ENCODE results near the gene ADIG.

The ADIG gene

GRCh38 chr20:38581013-38581412 lies at the start of gene ADIG:
ADIG (plus strand) TSS chr20:38581197; CDS start chr20:38581251, 54 bp downstream.
- DNase-seq (ENCODE audit: insufficient read length, low spot score) (no peak), FAIRE-seq (no peak)

- no peak for DNase-seq (ENCODE audit: insufficient read length, low spot score)
- FAIRE-seq: no peak
Observed at GRCh38 chr20:38534756-38535155, 46.2 kb upstream of the ADIG start.

GRCh38 chr20:38536310-38536709 lies 44.7 kb upstream of the ADIG start:
- no peak for FAIRE-seq

GRCh38 chr20:38537176-38537575 lies 43.8 kb upstream of the ADIG start:
- FAIRE-seq: no peak
- no peak for DNase-seq (ENCODE audit: insufficient read length, low spot score)

More at GRCh38 chr20:38536310-38536709, 44.7 kb upstream of the ADIG start:
- no peak for DNase-seq (ENCODE audit: insufficient read length, low spot score)

- no peak for FAIRE-seq
- no peak for DNase-seq (ENCODE audit: insufficient read length, low spot score)
Observed at GRCh38 chr20:38538789-38539188, 42.2 kb upstream of the ADIG start.

- DNase-seq (ENCODE audit: insufficient read length, low spot score): no peak
- FAIRE-seq: no peak
Observed at GRCh38 chr20:38543014-38543906, 37.7 kb upstream of the ADIG start.

- no peak for DNase-seq (ENCODE audit: insufficient read length, low spot score)
- FAIRE-seq: no peak
Observed at GRCh38 chr20:38545771-38546170, 35.2 kb upstream of the ADIG start.

- no peak for FAIRE-seq
- DNase-seq (ENCODE audit: insufficient read length, low spot score): no peak
Observed at GRCh38 chr20:38547288-38548085, 33.5 kb upstream of the ADIG start.

GRCh38 chr20:38548356-38549083 lies 32.5 kb upstream of the ADIG start:
- DNase-seq (ENCODE audit: insufficient read length, low spot score): no peak
- no peak for FAIRE-seq

GRCh38 chr20:38550274-38550673 lies 30.7 kb upstream of the ADIG start:
- no peak for DNase-seq (ENCODE audit: insufficient read length, low spot score)
- FAIRE-seq: no peak

GRCh38 chr20:38551056-38551626 lies 29.9 kb upstream of the ADIG start:
- no peak for FAIRE-seq
- DNase-seq (ENCODE audit: insufficient read length, low spot score): no peak

GRCh38 chr20:38554986-38555385 lies 26.0 kb upstream of the ADIG start:
- DNase-seq (ENCODE audit: insufficient read length, low spot score): no peak

GRCh38 chr20:38555395-38555794 lies 25.6 kb upstream of the ADIG start:
- FAIRE-seq: no peak

More at GRCh38 chr20:38554986-38555385, 26.0 kb upstream of the ADIG start:
- no peak for FAIRE-seq

GRCh38 chr20:38557174-38557573 lies 23.8 kb upstream of the ADIG start:
- no peak for DNase-seq (ENCODE audit: insufficient read length, low spot score)
- FAIRE-seq: no peak

More at GRCh38 chr20:38555395-38555794, 25.6 kb upstream of the ADIG start:
- no peak for DNase-seq (ENCODE audit: insufficient read length, low spot score)

- no peak for DNase-seq (ENCODE audit: insufficient read length, low spot score)
- FAIRE-seq: no peak
Observed at GRCh38 chr20:38558596-38559360, 22.2 kb upstream of the ADIG start.

GRCh38 chr20:38559764-38560163 lies 21.2 kb upstream of the ADIG start:
- no peak for DNase-seq (ENCODE audit: insufficient read length, low spot score)
- FAIRE-seq: no peak

- no peak for FAIRE-seq
- DNase-seq (ENCODE audit: insufficient read length, low spot score): no peak
Observed at GRCh38 chr20:38563802-38564431, 17.1 kb upstream of the ADIG start.

- no peak for DNase-seq (ENCODE audit: insufficient read length, low spot score)
- FAIRE-seq: no peak
Observed at GRCh38 chr20:38564680-38565079, 16.3 kb upstream of the ADIG start.

GRCh38 chr20:38566036-38566598 lies 14.9 kb upstream of the ADIG start:
- no peak for DNase-seq (ENCODE audit: insufficient read length, low spot score)
- no peak for FAIRE-seq

All from GM19239 (cell line).